CD4-positive, alpha-beta T cell treated with Interleukin-2 at 100 ng/mL for 4 hours (primary cell): ENCODE measurements around the gene RRP36.

Experiments used
- DNase-seq: peaks from one replicate; pipeline ENCODE4 v3.0.0-alpha.2; 2020; ENCODE audit warnings: low spot score

RRP36 gene

GRCh38 chr6:43007126-43007525 is 14.3 kb upstream of the RRP36 start:
- DNase-seq, result no peak

DNA sequence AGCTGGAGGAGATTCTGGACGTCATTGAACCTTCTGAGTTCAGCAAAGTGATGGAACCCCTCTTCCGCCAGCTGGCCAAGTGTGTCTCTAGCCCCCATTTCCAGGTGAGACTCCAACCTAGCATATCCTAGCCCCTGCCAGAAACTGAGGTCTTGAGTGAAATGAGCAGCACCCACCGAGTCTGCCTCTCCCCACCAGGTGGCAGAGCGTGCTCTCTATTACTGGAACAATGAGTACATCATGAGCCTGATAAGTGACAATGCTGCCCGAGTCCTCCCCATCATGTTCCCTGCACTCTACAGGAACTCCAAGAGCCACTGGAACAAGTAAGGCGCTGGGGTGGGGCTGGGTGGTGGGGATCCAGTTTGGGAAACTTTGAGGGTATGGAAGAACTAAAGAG is 12.3 kb upstream of the RRP36 start:
- peak; percentile 38 for DNase-seq

GRCh38 chr6:43011207-43011606 is 10.2 kb upstream of the RRP36 start:
- no peak for DNase-seq

DNA sequence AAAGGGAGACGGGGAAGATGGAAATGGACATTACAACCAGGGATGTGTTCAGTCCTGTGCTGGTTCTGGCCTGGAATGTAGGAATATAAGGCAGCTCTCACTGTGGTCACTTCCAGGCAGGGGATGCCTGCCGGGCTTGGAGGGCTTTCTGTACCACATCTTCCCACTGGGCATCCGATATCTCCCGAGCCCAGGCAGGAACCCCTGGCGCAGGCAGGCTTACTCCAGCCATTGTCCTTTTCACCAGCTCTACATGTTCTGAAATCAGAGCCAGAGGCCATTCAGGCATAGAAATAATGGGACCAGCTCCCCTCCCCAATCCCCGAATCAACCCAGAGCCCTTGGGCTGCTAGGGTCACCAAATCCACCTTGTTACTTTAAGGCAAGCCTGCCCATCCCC is 9.1 kb upstream of the RRP36 start:
- no peak for DNase-seq

GRCh38 chr6:43013097-43013842 is 8.2 kb upstream of the RRP36 start:
- DNase-seq, result no peak

DNA sequence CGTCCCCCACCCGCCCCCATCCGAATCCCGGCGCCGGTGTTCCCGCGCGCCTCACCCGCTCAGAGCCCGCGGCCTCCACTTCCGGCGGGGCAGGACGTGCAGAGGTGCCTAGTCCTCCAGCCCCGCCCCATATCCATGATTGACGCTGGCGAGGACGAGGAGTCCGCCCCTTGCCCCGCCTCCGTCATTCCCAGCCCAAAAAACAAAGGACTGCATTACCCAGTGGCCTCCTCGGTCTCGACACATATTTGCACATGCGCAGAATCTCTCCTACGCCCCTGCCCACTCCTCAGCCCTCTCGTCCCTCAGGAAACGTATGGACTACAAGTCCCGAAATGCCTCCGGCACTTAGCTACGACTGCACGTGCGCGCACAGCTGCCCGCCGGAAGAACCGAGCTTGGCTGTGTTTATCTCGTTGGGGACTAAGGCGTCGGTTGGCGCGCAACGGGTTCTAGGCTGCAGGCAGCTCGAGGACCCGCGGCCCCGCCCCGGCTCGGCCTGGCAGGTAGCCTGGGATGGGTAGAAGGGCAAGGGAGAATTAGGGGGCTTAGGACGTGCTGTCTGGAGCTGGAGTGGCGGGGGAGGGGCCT is 7.5 kb upstream of the RRP36 start, which contains the start of the genes KLHDC3 and MEA1:
KLHDC3 (plus strand) TSS at position 407 of the 591 bp plus-strand sequence. CDS start 2,944 bp downstream, outside the sequence.
MEA1 (minus strand) TSS at position 104 of the 591 bp plus-strand sequence. CDS start 133 bp downstream, outside the sequence.
- DNase-seq, result peak; percentile 100

GRCh38 chr6:43014434-43014909 is 7.0 kb upstream of the RRP36 start:
- DNase-seq, result no peak

DNA sequence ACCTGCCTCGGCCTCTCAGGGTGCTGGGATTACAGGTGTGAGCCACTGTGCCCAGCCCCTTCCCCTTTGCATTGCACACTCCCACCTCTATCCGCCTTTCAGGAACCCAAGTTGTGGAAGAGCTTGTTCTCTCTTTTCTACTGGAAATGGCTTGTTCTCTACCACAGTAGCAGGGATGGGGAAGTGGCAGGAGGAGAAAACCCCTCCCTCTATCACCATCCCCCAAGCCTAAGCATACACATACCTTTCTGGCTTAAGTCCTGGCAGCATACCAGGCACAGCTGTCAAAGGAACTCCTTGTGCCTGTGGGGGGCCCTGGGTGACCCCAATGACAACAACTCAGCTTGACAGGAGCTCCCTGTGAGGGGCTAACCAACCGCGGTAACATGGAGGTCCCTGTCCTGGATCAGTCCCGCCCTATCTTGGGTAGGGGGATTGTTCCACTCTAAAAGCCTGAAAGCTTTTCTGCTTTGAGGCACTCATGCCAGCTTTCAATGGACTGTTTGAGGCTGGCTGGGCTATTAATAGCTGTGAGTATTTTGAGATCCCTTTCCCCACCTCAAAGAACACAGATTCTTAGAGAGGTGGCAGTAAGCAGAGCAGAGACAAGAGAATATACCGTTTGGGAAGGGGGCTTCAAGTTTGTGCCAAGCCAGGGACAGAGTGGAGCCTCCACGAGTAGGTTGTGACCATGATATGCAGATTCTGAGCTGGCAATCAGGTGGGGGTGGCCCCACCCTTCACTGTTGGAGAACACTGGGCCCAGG is 5.1 kb upstream of the RRP36 start:
- no peak for DNase-seq

- DNase-seq, result no peak
Measured at GRCh38 chr6:43016943-43017334, 4.5 kb upstream of the RRP36 start.

DNA sequence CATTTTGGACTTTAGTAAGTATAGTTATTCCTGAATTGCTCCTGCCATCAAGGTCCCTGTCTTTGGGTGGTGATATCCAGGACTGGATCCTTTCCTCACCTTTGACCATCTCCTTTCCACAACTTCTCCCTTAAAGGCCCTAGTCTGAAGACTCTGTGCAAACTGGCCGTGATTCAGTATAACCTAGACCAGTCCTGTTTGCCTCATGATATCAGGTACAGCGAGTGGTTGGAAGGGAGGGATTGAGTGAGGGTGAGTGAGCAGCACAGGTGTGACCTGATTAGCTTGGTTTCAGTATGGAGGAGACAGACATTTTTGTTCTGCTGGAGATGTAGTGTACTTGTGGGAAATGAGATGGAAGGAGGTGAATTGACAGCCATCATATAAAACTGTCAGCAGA is 2.3 kb upstream of the RRP36 start:
- no peak for DNase-seq

- DNase-seq, result no peak
Measured at GRCh38 chr6:43020052-43020705, 1.2 kb upstream of the RRP36 start.

GRCh38 chr6:43020847-43021246 is 576 bp upstream of the RRP36 start:
- no peak for DNase-seq

- no peak for DNase-seq
Measured at GRCh38 chr6:43024436-43024835, 3.0 kb downstream of the RRP36 start.

- DNase-seq, result no peak
Measured at GRCh38 chr6:43026365-43026764, 4.9 kb downstream of the RRP36 start.

DNA sequence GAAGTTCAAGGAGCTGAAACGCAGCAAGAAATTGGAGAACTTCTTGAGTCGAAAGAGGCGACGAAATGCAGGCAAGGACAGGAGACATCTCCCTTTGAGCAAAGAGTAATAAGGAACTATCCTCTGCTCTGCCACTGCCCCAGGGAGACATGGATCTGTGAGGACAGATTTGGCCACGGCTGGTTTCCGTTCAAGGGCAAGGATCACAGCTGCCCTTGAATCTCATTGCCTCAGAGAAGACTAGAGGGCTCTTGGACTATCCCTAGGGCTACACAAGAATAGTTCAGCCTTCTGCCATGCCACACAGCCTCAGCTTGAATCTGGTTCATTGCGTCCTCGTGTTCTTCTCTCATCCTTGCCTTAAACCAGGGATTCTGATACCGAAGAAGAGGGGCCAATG is 7.7 kb downstream of the RRP36 start:
- DNase-seq, result no peak

DNA sequence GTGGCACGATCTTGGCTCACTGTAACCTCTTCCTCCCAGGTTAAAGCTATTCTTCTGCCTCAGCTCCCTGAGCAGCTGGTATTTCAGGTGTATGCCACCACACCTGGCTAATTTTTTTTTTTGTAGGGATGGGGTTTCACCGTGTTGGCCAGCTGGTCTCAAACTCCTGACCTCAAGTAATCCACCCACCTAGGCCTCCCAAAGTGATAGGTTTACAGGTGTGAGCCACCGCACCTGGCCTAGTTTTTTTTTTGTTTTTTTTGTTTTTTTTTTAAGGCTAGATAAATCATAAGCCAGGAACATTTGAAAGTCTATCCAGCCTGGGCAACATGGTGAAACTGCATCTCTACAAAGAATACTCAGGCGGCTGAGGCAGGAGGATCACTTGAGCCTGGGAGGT is 10.9 kb downstream of the RRP36 start:
- DNase-seq, result no peak

DNA sequence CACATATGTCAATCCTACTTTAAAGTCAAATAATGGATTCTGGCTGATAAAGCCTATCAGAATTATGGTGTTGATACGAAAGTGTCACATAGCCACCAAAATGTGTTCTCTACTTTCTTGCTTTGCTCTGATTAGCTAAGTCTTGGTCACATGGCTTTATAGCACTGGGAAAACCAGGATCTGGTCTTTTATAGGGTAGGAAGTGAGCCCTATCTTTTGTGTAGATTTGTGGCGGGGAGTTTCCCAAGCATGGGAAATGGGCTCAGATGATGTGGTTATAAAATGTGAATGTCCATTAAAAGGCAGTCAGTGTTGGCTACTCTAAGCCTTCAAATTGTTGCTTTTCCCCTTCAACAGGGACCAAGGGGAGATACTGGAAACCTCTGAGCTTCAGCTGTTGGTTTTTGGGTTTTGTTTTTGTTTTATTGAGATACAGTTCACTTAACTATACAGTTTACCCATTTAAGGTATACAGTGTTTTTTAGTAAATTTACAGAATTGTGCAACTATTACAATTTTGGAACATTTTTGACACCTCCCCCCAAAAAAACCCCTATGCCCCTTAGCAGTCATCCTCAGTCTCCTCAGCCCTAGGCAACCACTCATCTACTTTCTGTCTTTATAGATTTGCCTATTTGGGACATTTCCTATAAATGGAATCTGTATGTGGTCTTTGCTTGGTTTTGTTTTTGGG is 12.2 kb downstream of the RRP36 start:
- no peak for DNase-seq

DNA sequence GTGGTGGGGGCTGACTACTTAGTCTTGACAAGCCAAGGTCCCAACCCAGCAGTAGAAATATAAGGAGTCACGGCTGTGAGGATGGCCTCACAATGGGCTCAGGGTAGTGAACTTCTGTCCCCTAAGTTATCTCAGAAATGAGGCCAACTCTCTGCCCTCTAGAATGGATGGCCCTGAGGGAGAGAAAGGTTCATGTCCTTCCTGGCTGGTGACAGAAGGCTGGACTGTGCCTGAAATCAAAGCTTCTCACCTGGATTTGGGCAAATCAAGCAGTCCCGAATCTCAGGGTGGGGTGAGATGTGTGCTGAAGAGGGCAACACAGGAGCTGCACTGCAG is 12.7 kb downstream of the RRP36 start:
- DNase-seq, result no peak

- no peak for DNase-seq
Measured at GRCh38 chr6:43035495-43036194, 14.2 kb downstream of the RRP36 start.

DNA sequence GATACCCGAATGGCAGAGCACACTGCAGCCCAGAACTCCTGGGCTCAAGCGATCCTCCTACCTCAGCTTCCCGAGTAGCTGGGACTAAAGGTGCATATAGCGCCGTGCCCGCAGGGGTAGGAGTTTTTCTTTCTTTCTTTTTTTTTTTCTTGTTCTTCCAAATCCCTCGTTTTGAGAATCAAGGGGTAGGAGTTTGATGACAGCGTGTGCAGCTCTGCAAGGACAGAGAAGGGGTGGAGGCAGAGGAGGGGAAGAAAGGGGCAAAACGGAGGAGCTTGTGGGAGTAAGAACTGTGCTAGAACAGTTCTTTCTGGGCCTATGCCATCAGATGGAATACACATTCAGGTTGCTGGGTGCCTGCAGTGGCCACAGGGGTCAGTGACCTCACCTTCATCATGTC is 15.3 kb downstream of the RRP36 start:
- no peak for DNase-seq

GRCh38 chr6:43037197-43037596 is 15.8 kb downstream of the RRP36 start:
- no peak for DNase-seq
